ENCODE data around the gene TGFBR3L. TPM values are rescaled to one million over a fixed set of nuclear protein-coding genes. Genes with fewer than 3 reads are reported as not detected.
"Not testable (repeated sequence)": the region's sequence is repeated elsewhere in the genome, so short reads cannot be mapped to it uniquely, and the experiment has no call there.

TGFBR3L gene
- total RNA-seq, 2 experiments from 2014 or later: 7.6 to 9.3 TPM

- ChIA-PET POLR2A (interaction anchor here (1.1 kb wide), 1 partner anchor 13 kb away, joined by 4 read pairs; no protein-coding TSS in a partner anchor), CTCF (no interaction called here)
Measured at GRCh38 chr19:7874897-7875273, 39.7 kb upstream of the TGFBR3L start.

- ChIA-PET POLR2A (no interaction called here), CTCF (no interaction called here)
Measured at GRCh38 chr19:7877249-7877836, 37.3 kb upstream of the TGFBR3L start.

- CTCF ChIA-PET: interaction anchor here (0.6 to 1.2 kb wide), 2 partner anchors 10 to 327 kb away, joined by 3 read pairs; no protein-coding TSS in a partner anchor
- POLR2A ChIA-PET: interaction anchor here (0.5 kb wide), 1 partner anchor 28 kb away, joined by 3 read pairs; no protein-coding TSS in a partner anchor
Measured at GRCh38 chr19:7879111-7879807, 35.4 kb upstream of the TGFBR3L start.

- ChIA-PET CTCF (interaction anchor here (0.6 kb wide), 1 partner anchor 327 kb away, joined by 3 read pairs; no protein-coding TSS in a partner anchor), POLR2A (no interaction called here)
Measured at GRCh38 chr19:7879836-7880235, 34.8 kb upstream of the TGFBR3L start.

GRCh38 chr19:7881910-7882309 is 32.7 kb upstream of the TGFBR3L start:
- CTCF ChIA-PET: no interaction called here
- POLR2A ChIA-PET: no interaction called here

GRCh38 chr19:7883105-7883504 is 31.5 kb upstream of the TGFBR3L start:
- CTCF ChIA-PET: no interaction called here
- POLR2A ChIA-PET: no interaction called here

GRCh38 chr19:7883796-7884570 is 30.6 kb upstream of the TGFBR3L start:
- POLR2A ChIA-PET: no interaction called here
- CTCF ChIA-PET: no interaction called here

- CTCF ChIA-PET: interaction anchor here (0.7 kb wide), 1 partner anchor 317 kb away, joined by 3 read pairs; no protein-coding TSS in a partner anchor
Measured at GRCh38 chr19:7885818-7886217, 28.8 kb upstream of the TGFBR3L start.

GRCh38 chr19:7887408-7888144 is 27.1 kb upstream of the TGFBR3L start:
- POLR2A ChIA-PET: no interaction called here
- CTCF ChIA-PET: interaction anchor here (0.7 to 0.9 kb wide), 2 partner anchors 18 to 29 kb away, joined by 3 read pairs; no protein-coding TSS in a partner anchor

More at GRCh38 chr19:7885818-7886217, 28.8 kb upstream of the TGFBR3L start:
- POLR2A ChIA-PET: no interaction called here

- CTCF ChIA-PET: interaction anchor here (0.9 kb wide), 1 partner anchor 19 kb away, joined by 3 read pairs; no protein-coding TSS in a partner anchor
- POLR2A ChIA-PET: no interaction called here
Measured at GRCh38 chr19:7888145-7888825, 26.3 kb upstream of the TGFBR3L start, which contains the start of gene LRRC8E. LRRC8E (plus strand) TSS chr19:7888510; CDS start chr19:7895604, 7,094 bp downstream.

- ChIA-PET POLR2A (no interaction called here), CTCF (no interaction called here)
Measured at GRCh38 chr19:7888826-7889217, 25.8 kb upstream of the TGFBR3L start.

- POLR2A ChIA-PET, CTCF ChIA-PET: not testable (repeated sequence)
Measured at GRCh38 chr19:7893362-7894101, 21.1 kb upstream of the TGFBR3L start.

- ChIA-PET POLR2A (no interaction called here), CTCF (no interaction called here)
Measured at GRCh38 chr19:7894612-7895309, 19.9 kb upstream of the TGFBR3L start.

- ChIA-PET CTCF (no interaction called here), POLR2A (no interaction called here)
Measured at GRCh38 chr19:7895565-7895964, 19.1 kb upstream of the TGFBR3L start.

GRCh38 chr19:7897292-7897691 is 17.3 kb upstream of the TGFBR3L start:
- CTCF ChIA-PET: no interaction called here
- POLR2A ChIA-PET: interaction anchor here (0.6 kb wide), 1 partner anchor 66 kb away, joined by 5 read pairs; no protein-coding TSS in a partner anchor

GRCh38 chr19:7898967-7899366 is 15.7 kb upstream of the TGFBR3L start:
- CTCF ChIA-PET: interaction anchor here (0.9 kb wide), 1 partner anchor 99 kb away, joined by 4 read pairs; no protein-coding TSS in a partner anchor

GRCh38 chr19:7899751-7900378 is 14.8 kb upstream of the TGFBR3L start:
- CTCF ChIA-PET: interaction anchor here (1.3 kb wide), 1 partner anchor 31 kb away, joined by 5 read pairs; no protein-coding TSS in a partner anchor
- POLR2A ChIA-PET: interaction anchor here (0.5 kb wide), 1 partner anchor 295 kb away, joined by 3 read pairs; no protein-coding TSS in a partner anchor

More at GRCh38 chr19:7898967-7899366, 15.7 kb upstream of the TGFBR3L start:
- POLR2A ChIA-PET: no interaction called here
